GM12878 (cell line): ENCODE data around the gene LNX2. TPM values are rescaled to one million over a fixed set of nuclear protein-coding genes. Genes with fewer than 3 reads are reported as not detected.
A peak's percentile ranks its signal among the peaks of the same experiment; 100 is the strongest.

Experiments used
- ATAC-seq: fragments of 200-7000 bp; cut with Tn5 transposase; 3 replicates; pipeline ENCODE4 v1.9.1; 2020; ENCODE audit warnings: mild to moderate bottlenecking, moderate library complexity
- BruUV-seq: library from RNA; stranded (reverse); fragments of 400-500 nt; replicated peaks from 2 replicates; lab custom pipeline; 2021; lab: Mats Ljungman, UMichigan
- CTCF ChIA-PET: fragments of 300-600 bp; sonication (Branson Sonifier 250); formaldehyde crosslinking; extraction: SDS; loops from one replicate; lab custom pipeline; 2021; ENCODE audit warnings: inconsistent platforms; lab: Yijun Ruan, JAX
- POLR2A ChIA-PET: fragments of 350-600 bp; formaldehyde crosslinking; extraction: SDS; loops from one replicate; lab custom pipeline; 2021; ENCODE audit warnings: inconsistent platforms; lab: Charles Lee
- RAD21 ChIA-PET: fragments of 300-600 bp; sonication (Branson Sonifier 250); formaldehyde crosslinking; loops from one replicate; lab custom pipeline; 2023; ENCODE audit warnings: antibody characterized with exemption; ENCODE audit not compliant: unreplicated experiment; lab: Charles Lee
- SMC1A ChIA-PET: fragments of 300-600 bp; sonication (Branson Sonifier 250); formaldehyde crosslinking; loops from one replicate; lab custom pipeline; 2023; ENCODE audit not compliant: unreplicated experiment, uncharacterized antibody; lab: Charles Lee
- DNase-seq: peaks from one replicate; pipeline ENCODE4 v3.0.0-alpha.2; 2011; ENCODE audit warnings: low read depth, low spot score
- FAIRE-seq: peaks from 3 replicates; lab custom pipeline; 2011; peaks lifted over from hg19 to GRCh38; lab: Jason Lieb, UNC
- H2AFZ ChIP-seq: 2 replicates; pipeline ENCODE4 v1.6.0; 2011; ENCODE audit warnings: low read depth, low read length, control low read depth; ENCODE audit not compliant: control insufficient read depth
- H3K27ac ChIP-seq: 2 replicates; pipeline ENCODE4 v1.5.1; 2011; ENCODE audit warnings: control low read depth; ENCODE audit not compliant: control insufficient read depth, insufficient read depth
- H3K27me3 ChIP-seq, 2 experiments: replicated peaks in 1 of 2; 2 replicates each; pipeline versions ENCODE4 v1.6.0 to v1.6.1; 2011; ENCODE audit warnings: low read length in 1 of 2; ENCODE audit not compliant: control insufficient read depth in 2 of 2, insufficient read depth in 2 of 2
- H3K36me3 ChIP-seq, 2 experiments: 2 replicates each; pipeline ENCODE4 v1.5.1; 2011; ENCODE audit warnings: low read length in 1 of 2; ENCODE audit not compliant: control insufficient read depth in 2 of 2, insufficient read depth in 2 of 2
- H3K4me1 ChIP-seq: 2 replicates; pipeline ENCODE4 v1.6.1; 2011; ENCODE audit warnings: mild to moderate bottlenecking, low read length, moderate library complexity, mixed read lengths; ENCODE audit not compliant: control insufficient read depth, insufficient read depth
- H3K4me2 ChIP-seq: 2 replicates; pipeline ENCODE4 v1.6.0; 2011; ENCODE audit warnings: control low read depth; ENCODE audit not compliant: control insufficient read depth, insufficient read depth
- H3K4me3 ChIP-seq: fragments of 200-600 bp; sonication (generic); 2 replicates; pipeline ENCODE4 v1.5.1; 2016
- H3K79me2 ChIP-seq: 2 replicates; pipeline ENCODE4 v1.6.0; 2011; ENCODE audit warnings: low read length; ENCODE audit not compliant: control insufficient read depth, insufficient read depth
- H3K9ac ChIP-seq: 2 replicates; pipeline ENCODE4 v1.8.0; 2011; ENCODE audit warnings: low read length, control low read depth, mixed read lengths; ENCODE audit not compliant: control insufficient read depth, insufficient read depth
- H3K9me3 ChIP-seq: replicated peaks from 3 replicates; pipeline ENCODE4 v1.5.1; 2011; ENCODE audit warnings: mild to moderate bottlenecking, low read length; ENCODE audit not compliant: control insufficient read depth, insufficient read depth
- H4K20me1 ChIP-seq: 2 replicates; pipeline ENCODE4 v1.6.0; 2011; ENCODE audit not compliant: control insufficient read depth, insufficient read depth
- BCL11A ChIP-seq: IDR thresholded peaks from 2 replicates; pipeline ENCODE4 v1.6.1; 2011; ENCODE audit warnings: low read depth, low read length
- JUNB ChIP-seq: IDR thresholded peaks from 2 replicates; pipeline ENCODE4 v1.6.1; 2016; ENCODE audit warnings: antibody characterized with exemption, mild to moderate bottlenecking
- KLF5 ChIP-seq: fragments of 450-650 bp; IDR thresholded peaks from 2 replicates; pipeline ENCODE4 v1.6.1; 2014; ENCODE audit warnings: mild to moderate bottlenecking; ENCODE audit not compliant: partially characterized antibody
- MLLT1 ChIP-seq: fragments of 450-650 bp; IDR thresholded peaks from 2 replicates; pipeline ENCODE4 v1.6.1; 2016; ENCODE audit warnings: mild to moderate bottlenecking
- POLR2A ChIP-seq: IDR thresholded peaks from 2 replicates; pipeline ENCODE4 v1.6.1; 2011; ENCODE audit warnings: low read depth, mild to moderate bottlenecking, low read length
- RUNX3 ChIP-seq: IDR thresholded peaks from 2 replicates; pipeline ENCODE4 v1.6.1; 2012; ENCODE audit warnings: low read length, inconsistent platforms
- TBL1XR1 ChIP-seq: IDR thresholded peaks from 2 replicates; pipeline ENCODE4 v1.6.1; 2012; ENCODE audit warnings: low read depth, low read length, improper control_type of control experiment
- ZNF384 ChIP-seq: IDR thresholded peaks from 2 replicates; pipeline ENCODE4 v1.6.1; 2012; ENCODE audit warnings: low read depth, mild to moderate bottlenecking, low read length, improper control_type of control experiment, borderline replicate concordance
- WGBS: methylation state at CpG from one replicate; pipeline ENCODE4 v1.1.6; 2016; ENCODE audit warnings: low lambda C conversion rate; ENCODE audit not compliant: insufficient replicate concordance, insufficient coverage; ENCODE audit errors: missing lambda C conversion rate; 5-methylcytosine and 5-hydroxymethylcytosine counted together
- in situ Hi-C: fragments of 300-500 bp; cut with MboI; formaldehyde crosslinking; loops from 9 replicates; pipeline ENCODE4 v1.14.3; 2018; ENCODE audit warnings: mixed read lengths
- intact Hi-C: fragments of 100-400 bp; cut with micrococcal nuclease; formaldehyde crosslinking; loops from one replicate; pipeline ENCODE4 v1.14.2; 2022; ENCODE audit not compliant: unreplicated experiment
- polyA plus RNA-seq, 11 experiments: library from polyadenylated mRNA; depleted of rRNA in 4 of 11; unstranded in 6 of 11; stranded (reverse) in 5 of 11; fragments of >200 nt; fragmentation: Nextera tagmentation in 4 of 11; fragmentation: Illumina TruSeq in 1 of 11; extraction: Ambion mirVana in 4 of 11; extraction: Trizol in 1 of 11; gene quantifications; 1 replicate in 1 of 11; 2 replicates in 10 of 11; pipeline versions ENCODE4 v1.2.1 to v1.2.3, GENCODE V29; 2011 to 2016; ENCODE audit warnings: inconsistent platforms in 2 of 11, missing spikeins in 2 of 11, low read depth in 1 of 11
- total RNA-seq, 4 experiments: library from RNA; depleted of rRNA in 3 of 4; stranded (reverse); fragments of >200 nt in 3 of 4; fragmentation: Illumina TruSeq in 1 of 4; extraction: Trizol in 1 of 4; gene quantifications; 2 replicates each; pipeline versions ENCODE4 v1.2.1 to v1.2.3, GENCODE V29; 2013 to 2021
- TF ChIP-seq, protein P1 (sequence below): fragments of 450-650 bp; IDR thresholded peaks from 2 replicates; pipeline ENCODE4 v1.6.1; 2018; ENCODE audit warnings: borderline replicate concordance, mild to moderate bottlenecking; ENCODE audit not compliant: partially characterized antibody

Gene LNX2
- total and polyA plus RNA-seq, 10 of the 15 experiments (the other 5 are each of a cell fraction or from before 2014, with no cell fraction given), result 1.3 to 7.7 (median 4.4) TPM

DNA sequence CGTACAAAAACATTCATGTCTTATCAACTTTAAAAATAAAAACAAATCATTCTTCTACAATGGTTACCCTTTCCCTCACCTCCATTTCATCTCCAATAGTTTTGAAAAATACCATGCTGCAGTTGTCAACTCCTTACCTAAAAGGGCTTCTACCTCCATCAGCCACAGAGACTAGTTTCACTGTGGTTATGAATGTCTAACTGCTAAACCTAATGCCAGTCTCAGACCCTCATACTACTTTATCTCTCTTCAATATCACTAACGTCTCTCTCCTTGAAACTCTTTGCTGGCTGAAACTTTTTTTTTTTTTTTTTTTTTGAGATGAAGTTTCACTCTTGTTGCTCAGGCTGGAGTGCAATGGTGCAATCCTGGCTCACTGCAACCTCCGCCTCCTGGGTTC lies 27.1 kb downstream of the LNX2 start:
- DNase-seq, result no peak
- Histone ChIP-seq H3K27ac (no peak overlapping the region), H3K4me3 (no peak overlapping the region), H3K36me3 (no peaks in the 10 kb centered on the region), H2AFZ (no peak overlapping the region), H3K9me3 (no peaks in the 10 kb centered on the region; the same call in 2 of the 3 replicates), H3K27me3 (no peaks in the 10 kb centered on the region), H3K4me1 (peaks cover 30% of the 10 kb centered on the region), H3K4me2 (0 out of 2 replicates have a peak overlapping the region, but pooled peaks have one; percentile 22), H3K9ac (no peak overlapping the region), H4K20me1 (no peaks in the 10 kb centered on the region), H3K79me2 (no peaks in the 10 kb centered on the region; the same call in 1 of the 2 replicates)
- in situ Hi-C loops, result no loop called here
- ChIA-PET CTCF (no interaction called here), RAD21 (no interaction called here), POLR2A (interaction anchor here (0.5 to 0.7 kb wide), 2 partner anchors 9 to 294 kb away, joined by 3 to 9 read pairs; no protein-coding TSS in a partner anchor), SMC1A (no interaction called here)
- intact Hi-C loops, result no loop called here
- peak; percentile 46; the same call in 1 of the 2 replicates for TF ChIP-seq ZNF384
- TF ChIP-seq POLR2A, result no peak
- no peak for TF ChIP-seq TBL1XR1
- TF ChIP-seq, protein P1, sequence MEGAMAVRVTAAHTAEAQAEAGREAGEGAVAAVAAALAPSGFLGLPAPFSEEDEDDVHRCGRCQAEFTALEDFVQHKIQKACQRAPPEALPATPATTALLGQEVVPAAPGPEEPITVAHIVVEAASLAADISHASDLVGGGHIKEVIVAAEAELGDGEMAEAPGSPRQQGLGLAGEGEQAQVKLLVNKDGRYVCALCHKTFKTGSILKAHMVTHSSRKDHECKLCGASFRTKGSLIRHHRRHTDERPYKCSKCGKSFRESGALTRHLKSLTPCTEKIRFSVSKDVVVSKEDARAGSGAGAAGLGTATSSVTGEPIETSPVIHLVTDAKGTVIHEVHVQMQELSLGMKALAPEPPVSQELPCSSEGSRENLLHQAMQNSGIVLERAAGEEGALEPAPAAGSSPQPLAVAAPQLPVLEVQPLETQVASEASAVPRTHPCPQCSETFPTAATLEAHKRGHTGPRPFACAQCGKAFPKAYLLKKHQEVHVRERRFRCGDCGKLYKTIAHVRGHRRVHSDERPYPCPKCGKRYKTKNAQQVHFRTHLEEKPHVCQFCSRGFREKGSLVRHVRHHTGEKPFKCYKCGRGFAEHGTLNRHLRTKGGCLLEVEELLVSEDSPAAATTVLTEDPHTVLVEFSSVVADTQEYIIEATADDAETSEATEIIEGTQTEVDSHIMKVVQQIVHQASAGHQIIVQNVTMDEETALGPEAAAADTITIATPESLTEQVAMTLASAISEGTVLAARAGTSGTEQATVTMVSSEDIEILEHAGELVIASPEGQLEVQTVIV, result no peak
- TF ChIP-seq JUNB, result 0 out of 2 replicates have a peak, but pooled peaks have one; percentile 11
- peak; percentile 54 for TF ChIP-seq RUNX3
- 0 out of 2 replicates have a peak, but pooled peaks have one; percentile 48 for TF ChIP-seq MLLT1
- 0 out of 2 replicates have a peak, but pooled peaks have one; percentile 18 for TF ChIP-seq BCL11A
- no peak for TF ChIP-seq KLF5
- no TSS peak for BruUV-seq
- 67% methylated on average over 3 of the region's 3 CpGs for WGBS
- ATAC-seq, result peak; percentile 86
- no peak for FAIRE-seq
